ENCODE results near the gene TRAF7. TPM values are rescaled to one million over a fixed set of nuclear protein-coding genes. Genes with fewer than 3 reads are reported as not detected.

The TRAF7 gene
- total RNA-seq, 4 donors from 2014 or later, result 36.3 to 70.1 (median 56.3) TPM

- peaks cover 0 to 43% of the 10 kb centered on the region in 2 donors for H3K36me3 ChIP-seq
- H3K9me3 ChIP-seq, result no peaks in the 10 kb centered on the region
- no peak for TF ChIP-seq POLR2AphosphoS5 (IDR thresholded peaks at IDR 0.05)
- no peak for TF ChIP-seq EP300 (IDR thresholded peaks at IDR 0.05)
- TF ChIP-seq CTCF (IDR thresholded peaks at IDR 0.05), result no peak
- TF ChIP-seq POLR2A (IDR thresholded peaks at IDR 0.05), result no peak
- peaks cover 12% of the 10 kb centered on the region for H3K27me3 ChIP-seq
- no peak overlapping the region for H3K4me3 ChIP-seq
- H3K27ac ChIP-seq, result no peak overlapping the region
- ATAC-seq, result peak; percentile 8
- no CpG with 5 or more reads among the region's 50 CpGs for WGBS, 2 donors (ENCODE audit: low coverage in 1 of 2)
- peaks cover 0 to 6% (median 0%) of the 10 kb centered on the region in 3 donors for H3K4me1 ChIP-seq
Measured at GRCh38 chr16:2179107-2179501, 23.5 kb downstream of the TRAF7 start.

GRCh38 chr16:2179576-2179975 is 24.0 kb downstream of the TRAF7 start:
- H3K27ac ChIP-seq, result no peak overlapping the region
- no peak for ATAC-seq
- H3K9me3 ChIP-seq, result no peaks in the 10 kb centered on the region
- peaks cover 0 to 6% (median 0%) of the 10 kb centered on the region in 3 donors for H3K4me1 ChIP-seq
- peaks cover 0 to 38% of the 10 kb centered on the region in 2 donors for H3K36me3 ChIP-seq
- no CpG with 5 or more reads among the region's 31 CpGs for WGBS, 2 donors (ENCODE audit: low coverage in 1 of 2)
- no peak overlapping the region for H3K4me3 ChIP-seq
- H3K27me3 ChIP-seq, result peaks cover 12% of the 10 kb centered on the region
- TF ChIP-seq POLR2AphosphoS5 (IDR thresholded peaks at IDR 0.05), result no peak
- no peak for TF ChIP-seq CTCF (IDR thresholded peaks at IDR 0.05)
- no peak for TF ChIP-seq EP300 (IDR thresholded peaks at IDR 0.05)
- TF ChIP-seq POLR2A (IDR thresholded peaks at IDR 0.05), result no peak

- WGBS, 2 donors (ENCODE audit: low coverage in 1 of 2), result no CpG with 5 or more reads among the region's 43 CpGs
- Histone ChIP-seq H3K9me3 (no peaks in the 10 kb centered on the region), H3K4me1 (peaks cover 0 to 6% (median 0%) of the 10 kb centered on the region in 3 donors), H3K36me3 (peaks cover 0 to 29% of the 10 kb centered on the region in 2 donors), H3K27ac (no peak overlapping the region), H3K4me3 (no peak overlapping the region), H3K27me3 (peaks cover 12% of the 10 kb centered on the region)
- ATAC-seq, result no peak
- no peak for TF ChIP-seq CTCF (IDR thresholded peaks at IDR 0.05)
- no peak for TF ChIP-seq EP300 (IDR thresholded peaks at IDR 0.05)
- TF ChIP-seq POLR2A (IDR thresholded peaks at IDR 0.05), result no peak
- no peak for TF ChIP-seq POLR2AphosphoS5 (IDR thresholded peaks at IDR 0.05)
Measured at GRCh38 chr16:2180461-2180860, 24.9 kb downstream of the TRAF7 start.

- TF ChIP-seq CTCF (IDR thresholded peaks at IDR 0.05), result no peak
- no peak for TF ChIP-seq EP300 (IDR thresholded peaks at IDR 0.05)
- no peak for TF ChIP-seq POLR2AphosphoS5 (IDR thresholded peaks at IDR 0.05)
- no peak for TF ChIP-seq POLR2A (IDR thresholded peaks at IDR 0.05)
- Histone ChIP-seq H3K4me1 (peaks cover 0 to 6% (median 0%) of the 10 kb centered on the region in 3 donors), H3K4me3 (no peak overlapping the region), H3K27me3 (peaks cover 12% of the 10 kb centered on the region), H3K9me3 (no peaks in the 10 kb centered on the region), H3K36me3 (peaks cover 0 to 21% of the 10 kb centered on the region in 2 donors), H3K27ac (no peak overlapping the region)
- WGBS, 2 donors (ENCODE audit: low coverage in 1 of 2), result no CpG with 5 or more reads among the region's 46 CpGs
- no peak for ATAC-seq
Measured at GRCh38 chr16:2180962-2181923, 25.7 kb downstream of the TRAF7 start.
